SH-SY5Y (cell line): Measurements from ENCODE around the gene CAMTA1.
A peak's percentile ranks its signal among the peaks of the same experiment; 100 is the strongest.

ENCODE experiments used
- GATA2 ChIP-seq: IDR thresholded peaks from 2 replicates; pipeline ENCODE4 v1.6.1; 2011; ENCODE audit warnings: mild to moderate bottlenecking, low read depth, low read length
- GATA3 ChIP-seq: IDR thresholded peaks from 2 replicates; pipeline ENCODE4 v1.6.1; 2011; ENCODE audit warnings: low read depth, mild to moderate bottlenecking, low read length, moderate library complexity

The CAMTA1 gene

GRCh38 chr1:7579831-7580804 is 794.9 kb downstream of the CAMTA1 start:
- TF ChIP-seq GATA2 (no peak), GATA3 (no peak)

- no peak for TF ChIP-seq GATA3
- no peak for TF ChIP-seq GATA2
Observed at GRCh38 chr1:7580923-7581753, 795.9 kb downstream of the CAMTA1 start.

- TF ChIP-seq GATA2, result no peak
- no peak for TF ChIP-seq GATA3
Observed at GRCh38 chr1:7581754-7582459, 796.7 kb downstream of the CAMTA1 start.

- TF ChIP-seq GATA3, result no peak
- no peak for TF ChIP-seq GATA2
Observed at GRCh38 chr1:7582460-7582972, 797.3 kb downstream of the CAMTA1 start.

GRCh38 chr1:7583291-7584096 is 798.2 kb downstream of the CAMTA1 start:
- TF ChIP-seq GATA2, result no peak
- TF ChIP-seq GATA3, result no peak

- TF ChIP-seq GATA2, result no peak
- TF ChIP-seq GATA3, result no peak
Observed at GRCh38 chr1:7584157-7584556, 798.9 kb downstream of the CAMTA1 start.

- TF ChIP-seq GATA3, result peak; percentile 98
- peak; percentile 99 for TF ChIP-seq GATA2
Observed at GRCh38 chr1:7584643-7585042, 799.4 kb downstream of the CAMTA1 start.

- TF ChIP-seq GATA3 (no peak), GATA2 (no peak)
Observed at GRCh38 chr1:7585216-7585907, 800.1 kb downstream of the CAMTA1 start.

- no peak for TF ChIP-seq GATA3
- TF ChIP-seq GATA2, result peak; percentile 70; the same call in 1 of the 2 replicates
Observed at GRCh38 chr1:7586031-7586941, 801.0 kb downstream of the CAMTA1 start.

- no peak for TF ChIP-seq GATA3
- TF ChIP-seq GATA2, result no peak; the same call in 1 of the 2 replicates
Observed at GRCh38 chr1:7587108-7587772, 802.0 kb downstream of the CAMTA1 start.
